Stimulated activated CD8-positive, alpha-beta memory T cell treated with anti-CD3 and anti-CD28 coated beads, Interleukin-12 subunit alpha, Interleukin-12 subunit beta, amount 100 ng/mL, for 4 hours (primary cell): ENCODE results near the gene TMEM244.
"Not testable (repeated sequence)": the region's sequence is repeated elsewhere in the genome, so short reads cannot be mapped to it uniquely, and the experiment has no call there.

Experiments used
- DNase-seq: peaks from one replicate; pipeline ENCODE4 v3.0.0-alpha.2; 2020; ENCODE audit warnings: low read depth

Gene TMEM244

GRCh38 chr6:129866688-129867087, 5.6 kb upstream of the TMEM244 start:
- DNase-seq: no peak

GRCh38 chr6:129866256-129866655, 5.1 kb upstream of the TMEM244 start:
- no peak for DNase-seq

GRCh38 chr6:129865013-129865412, 3.9 kb upstream of the TMEM244 start:
- no peak for DNase-seq

GRCh38 chr6:129863664-129864063, 2.5 kb upstream of the TMEM244 start:
- no peak for DNase-seq

- no peak for DNase-seq
Observed at GRCh38 chr6:129859524-129859923, 1.6 kb downstream of the TMEM244 start.

GRCh38 chr6:129857838-129858237, 3.3 kb downstream of the TMEM244 start:
- DNase-seq: no peak

- DNase-seq: no peak
Observed at GRCh38 chr6:129853996-129854711, 7.0 kb downstream of the TMEM244 start.

- no peak for DNase-seq
Observed at GRCh38 chr6:129852257-129852858, 8.8 kb downstream of the TMEM244 start.

- DNase-seq: no peak
Observed at GRCh38 chr6:129849456-129849855, 11.7 kb downstream of the TMEM244 start.

- DNase-seq: no peak
Observed at GRCh38 chr6:129846761-129847160, 14.4 kb downstream of the TMEM244 start.

GRCh38 chr6:129845696-129846095, 15.4 kb downstream of the TMEM244 start:
- DNase-seq: no peak

- DNase-seq: no peak
Observed at GRCh38 chr6:129844118-129844891, 16.8 kb downstream of the TMEM244 start.

- no peak for DNase-seq
Observed at GRCh38 chr6:129843573-129843972, 17.5 kb downstream of the TMEM244 start.

- DNase-seq: no peak
Observed at GRCh38 chr6:129842881-129843409, 18.2 kb downstream of the TMEM244 start.

- no peak for DNase-seq
Observed at GRCh38 chr6:129842137-129842536, 19.0 kb downstream of the TMEM244 start.

GRCh38 chr6:129839562-129839961, 21.6 kb downstream of the TMEM244 start:
- DNase-seq: not testable (repeated sequence)

- no peak for DNase-seq
Observed at GRCh38 chr6:129835691-129836090, 25.4 kb downstream of the TMEM244 start.

- no peak for DNase-seq
Observed at GRCh38 chr6:129832299-129832698, 28.8 kb downstream of the TMEM244 start.

GRCh38 chr6:129828229-129828628, 32.9 kb downstream of the TMEM244 start:
- no peak for DNase-seq

GRCh38 chr6:129818251-129818650, 42.9 kb downstream of the TMEM244 start:
- no peak for DNase-seq

GRCh38 chr6:129817821-129818220, 43.3 kb downstream of the TMEM244 start:
- DNase-seq: no peak

- DNase-seq: no peak
Observed at GRCh38 chr6:129817332-129817731, 43.8 kb downstream of the TMEM244 start.
